ENCODE measurements around the gene ADGRF3.
"Not testable (repeated sequence)": the region's sequence is repeated elsewhere in the genome, so short reads cannot be mapped to it uniquely, and the experiment has no call there.

The ADGRF3 gene

GRCh38 chr2:26351375-26352090 is 4.9 kb upstream of the ADGRF3 start:
- DNase-seq, result no peak

GRCh38 chr2:26349690-26350089 is 3.1 kb upstream of the ADGRF3 start:
- DNase-seq, result no peak

GRCh38 chr2:26347286-26347865 is 787 bp upstream of the ADGRF3 start:
- no peak for DNase-seq

- peak; percentile 95 for DNase-seq
Observed at GRCh38 chr2:26345545-26346453, 790 bp downstream of the ADGRF3 start, which contains the start of gene SELENOI. Gene SELENOI, plus strand, starts transcription at chr2:26346143. Its CDS starts 90 bp downstream, at chr2:26346233.

- no peak for DNase-seq
Observed at GRCh38 chr2:26345283-26345544, 1.4 kb downstream of the ADGRF3 start.

GRCh38 chr2:26344581-26345282 is 1.9 kb downstream of the ADGRF3 start:
- peak; percentile 68 for DNase-seq

GRCh38 chr2:26340831-26341230 is 5.8 kb downstream of the ADGRF3 start:
- no peak for DNase-seq

- no peak for DNase-seq
Observed at GRCh38 chr2:26337298-26337697, 9.3 kb downstream of the ADGRF3 start.

GRCh38 chr2:26336719-26337118 is 9.9 kb downstream of the ADGRF3 start:
- no peak for DNase-seq

GRCh38 chr2:26335231-26335630 is 11.4 kb downstream of the ADGRF3 start:
- no peak for DNase-seq

- no peak for DNase-seq
Observed at GRCh38 chr2:26333293-26333692, 13.3 kb downstream of the ADGRF3 start.

GRCh38 chr2:26331321-26331720 is 15.3 kb downstream of the ADGRF3 start:
- DNase-seq, result not testable (repeated sequence)

- DNase-seq, result no peak
Observed at GRCh38 chr2:26330604-26331003, 16.0 kb downstream of the ADGRF3 start.

- peak; percentile 50 for DNase-seq
Observed at GRCh38 chr2:26330114-26330549, 16.5 kb downstream of the ADGRF3 start.

- not testable (repeated sequence) for DNase-seq
Observed at GRCh38 chr2:26329083-26329482, 17.5 kb downstream of the ADGRF3 start.

GRCh38 chr2:26327291-26328272 is 19.0 kb downstream of the ADGRF3 start:
- no peak for DNase-seq

- no peak for DNase-seq
Observed at GRCh38 chr2:26326514-26326913, 20.1 kb downstream of the ADGRF3 start.

- DNase-seq, result no peak
Observed at GRCh38 chr2:26325851-26326250, 20.7 kb downstream of the ADGRF3 start.

- DNase-seq, result no peak
Observed at GRCh38 chr2:26324903-26325302, 21.7 kb downstream of the ADGRF3 start.

- DNase-seq, result not testable (repeated sequence)
Observed at GRCh38 chr2:26324479-26324878, 22.1 kb downstream of the ADGRF3 start.

- no peak for DNase-seq
Observed at GRCh38 chr2:26318950-26319349, 27.6 kb downstream of the ADGRF3 start.
